Hepatocyte (in vitro differentiated cells): ENCODE results near the gene FGF9. TPM values are rescaled to one million over a fixed set of nuclear protein-coding genes. Genes with fewer than 3 reads are reported as not detected.
A peak's percentile ranks its signal among the peaks of the same experiment; 100 is the strongest.

Source experiments
- DNase-seq: peaks from one replicate; pipeline ENCODE4 v3.0.0-alpha.2; 2016; ENCODE audit warnings: low spot score
- H2AFZ ChIP-seq: fragments of 200-600 bp; sonication (generic); 2 replicates; pipeline ENCODE4 v1.6.0; 2016; ENCODE audit warnings: antibody characterized with exemption, mild to moderate bottlenecking
- H3K27ac ChIP-seq: fragments of 200-600 bp; sonication (generic); 2 replicates; pipeline ENCODE4 v1.5.1; 2016; ENCODE audit warnings: mild to moderate bottlenecking
- H3K27me3 ChIP-seq: fragments of 200-600 bp; sonication (generic); 2 replicates; pipeline ENCODE4 v1.6.1; 2016
- H3K36me3 ChIP-seq: fragments of 200-600 bp; sonication (generic); replicated peaks from 2 replicates; pipeline ENCODE4 v1.5.1; 2016; ENCODE audit warnings: low read depth; ENCODE audit not compliant: insufficient read depth
- H3K4me1 ChIP-seq: fragments of 200-600 bp; sonication (generic); 2 replicates; pipeline ENCODE4 v1.5.1; 2016; ENCODE audit warnings: mild to moderate bottlenecking, moderate library complexity; ENCODE audit not compliant: insufficient read depth
- H3K4me2 ChIP-seq: fragments of 200-600 bp; sonication (generic); 2 replicates; pipeline ENCODE4 v1.6.0; 2016
- H3K4me3 ChIP-seq: fragments of 200-600 bp; sonication (generic); 2 replicates; pipeline ENCODE4 v1.5.1; 2016; ENCODE audit warnings: mild to moderate bottlenecking
- H3K79me2 ChIP-seq: fragments of 200-600 bp; sonication (generic); 2 replicates; pipeline ENCODE4 v1.6.0; 2017; ENCODE audit warnings: mild to moderate bottlenecking
- H3K9me2 ChIP-seq: fragments of 200-600 bp; sonication (generic); replicated peaks from 2 replicates; pipeline ENCODE4 v1.6.0; 2017; ENCODE audit warnings: mild to moderate bottlenecking; ENCODE audit not compliant: insufficient read depth
- H3K9me3 ChIP-seq: fragments of 200-600 bp; sonication (generic); 2 replicates; pipeline ENCODE4 v1.5.1; 2016; ENCODE audit warnings: low read depth, mild to moderate bottlenecking
- H4K20me1 ChIP-seq: fragments of 200-600 bp; sonication (generic); 2 replicates; pipeline ENCODE4 v1.6.0; 2016; ENCODE audit warnings: mild to moderate bottlenecking; ENCODE audit not compliant: insufficient read depth, poor library complexity, severe bottlenecking
- EZH2 ChIP-seq: fragments of 200-600 bp; sonication (generic); IDR thresholded peaks from 2 replicates; pipeline ENCODE4 v1.6.1; 2016; ENCODE audit warnings: antibody characterized with exemption, mild to moderate bottlenecking, borderline replicate concordance
- EZH2phosphoT487 ChIP-seq: fragments of 200-600 bp; sonication (generic); IDR thresholded peaks from one replicate; pipeline ENCODE4 v1.6.1; 2018; ENCODE audit warnings: antibody characterized with exemption, mild to moderate bottlenecking, low read depth, moderate library complexity; ENCODE audit not compliant: unreplicated experiment, severe bottlenecking
- WGBS: methylation state at CpG from one replicate; pipeline ENCODE4 v1.1.6; 2016; ENCODE audit warnings: low lambda C conversion rate; ENCODE audit errors: missing lambda C conversion rate; 5-methylcytosine and 5-hydroxymethylcytosine counted together
- polyA plus RNA-seq: library from polyadenylated mRNA; unstranded; fragments of >200 nt; fragmentation: Nextera tagmentation; extraction: Ambion mirVana; gene quantifications from 2 replicates; pipeline ENCODE4 v1.2.1, GENCODE V29; 2016
- total RNA-seq: library from RNA; depleted of rRNA; stranded (reverse); fragments of >200 nt; gene quantifications from 2 replicates; pipeline ENCODE4 v1.2.3, GENCODE V29; 2014
- TF ChIP-seq, protein P1 (sequence below): fragments of 200-600 bp; sonication (generic); IDR thresholded peaks from 2 replicates; pipeline ENCODE4 v1.5.1; 2016; ENCODE audit warnings: antibody characterized with exemption, mild to moderate bottlenecking; ENCODE audit not compliant: poor library complexity

Gene FGF9
- total and polyA plus RNA-seq, 2 experiments from 2014 or later: 1.6 to 2.0 TPM

DNA sequence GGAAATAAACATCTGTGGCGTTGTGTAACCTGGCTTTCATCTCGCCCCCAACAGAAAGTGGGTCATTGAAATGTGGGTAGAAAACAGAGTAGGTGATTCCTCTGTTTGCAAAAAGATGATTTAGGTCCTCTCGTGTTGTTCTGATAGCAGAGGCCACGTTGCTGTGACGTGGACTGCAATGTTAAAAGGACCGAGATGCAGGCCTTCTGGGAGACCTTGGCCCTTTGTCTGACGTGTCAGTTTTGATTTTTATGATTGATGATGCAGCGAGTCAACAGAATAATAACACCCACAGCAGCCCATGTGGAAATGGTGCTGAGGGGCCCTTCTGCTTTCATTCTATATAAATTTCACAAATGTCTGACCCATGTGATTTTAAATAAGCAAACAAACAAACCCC is 68.9 kb downstream of the FGF9 start:
- 81% methylated on average over 8 of the region's 8 CpGs for WGBS

DNA sequence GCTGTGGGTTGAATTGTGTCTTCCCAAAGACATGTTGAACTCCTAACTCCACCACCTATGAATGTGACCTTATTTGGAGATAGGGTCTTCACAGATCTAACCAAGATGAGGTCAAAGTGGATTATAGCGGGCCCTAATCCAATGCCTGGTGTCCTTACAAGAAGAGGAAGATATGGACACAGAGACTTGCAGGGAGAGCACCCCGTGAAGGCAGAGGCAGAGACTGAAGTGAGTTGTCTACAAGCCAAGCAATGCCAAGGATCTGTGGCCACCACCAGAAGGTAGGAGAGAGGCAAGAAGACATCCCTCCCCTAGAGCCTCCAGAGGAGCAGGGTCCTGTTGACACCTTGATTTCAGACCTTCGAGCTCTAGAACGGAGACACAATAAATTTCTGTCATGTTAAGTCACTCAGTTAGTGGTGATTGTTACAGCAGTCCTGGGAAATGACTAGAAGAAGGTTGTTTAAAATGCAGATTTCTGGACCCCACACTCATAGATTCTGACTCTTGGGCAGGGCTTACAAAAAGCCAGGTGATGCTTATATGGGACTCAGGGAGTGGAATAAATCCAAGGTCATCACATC is 70.6 kb downstream of the FGF9 start:
- Histone ChIP-seq H3K4me2 (no peak overlapping the region), H2AFZ (no peak overlapping the region), H3K27ac (no peak overlapping the region), H3K9me2 (no peaks in the 10 kb centered on the region), H4K20me1 (no peaks in the 10 kb centered on the region), H3K4me1 (peaks cover 8% of the 10 kb centered on the region), H3K36me3 (no peaks in the 10 kb centered on the region), H3K4me3 (no peak overlapping the region), H3K9me3 (no peaks in the 10 kb centered on the region), H3K79me2 (no peaks in the 10 kb centered on the region), H3K27me3 (no peaks in the 10 kb centered on the region)
- TF ChIP-seq, protein P1, sequence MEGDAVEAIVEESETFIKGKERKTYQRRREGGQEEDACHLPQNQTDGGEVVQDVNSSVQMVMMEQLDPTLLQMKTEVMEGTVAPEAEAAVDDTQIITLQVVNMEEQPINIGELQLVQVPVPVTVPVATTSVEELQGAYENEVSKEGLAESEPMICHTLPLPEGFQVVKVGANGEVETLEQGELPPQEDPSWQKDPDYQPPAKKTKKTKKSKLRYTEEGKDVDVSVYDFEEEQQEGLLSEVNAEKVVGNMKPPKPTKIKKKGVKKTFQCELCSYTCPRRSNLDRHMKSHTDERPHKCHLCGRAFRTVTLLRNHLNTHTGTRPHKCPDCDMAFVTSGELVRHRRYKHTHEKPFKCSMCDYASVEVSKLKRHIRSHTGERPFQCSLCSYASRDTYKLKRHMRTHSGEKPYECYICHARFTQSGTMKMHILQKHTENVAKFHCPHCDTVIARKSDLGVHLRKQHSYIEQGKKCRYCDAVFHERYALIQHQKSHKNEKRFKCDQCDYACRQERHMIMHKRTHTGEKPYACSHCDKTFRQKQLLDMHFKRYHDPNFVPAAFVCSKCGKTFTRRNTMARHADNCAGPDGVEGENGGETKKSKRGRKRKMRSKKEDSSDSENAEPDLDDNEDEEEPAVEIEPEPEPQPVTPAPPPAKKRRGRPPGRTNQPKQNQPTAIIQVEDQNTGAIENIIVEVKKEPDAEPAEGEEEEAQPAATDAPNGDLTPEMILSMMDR: no peak
- TF ChIP-seq EZH2 (no peak), EZH2phosphoT487 (no peak)
- 81% methylated on average over 4 of the region's 4 CpGs for WGBS
- DNase-seq: no peak

More for the DNA sequence above, 68.9 kb downstream of the FGF9 start:
- no peak for TF ChIP-seq EZH2phosphoT487
- TF ChIP-seq EZH2: no peak
- TF ChIP-seq, protein P1: no peak
- no peaks in the 10 kb centered on the region for H3K9me3 ChIP-seq
- DNase-seq: no peak
- no peaks in the 10 kb centered on the region for H3K9me2 ChIP-seq
- no peaks in the 10 kb centered on the region for H3K79me2 ChIP-seq
- H3K4me1 ChIP-seq: peaks cover 17% of the 10 kb centered on the region
- H4K20me1 ChIP-seq: no peaks in the 10 kb centered on the region
- no peak overlapping the region for H3K27ac ChIP-seq
- no peaks in the 10 kb centered on the region for H3K36me3 ChIP-seq
- H3K4me2 ChIP-seq: no peak overlapping the region
- no peak overlapping the region for H3K4me3 ChIP-seq
- no peak overlapping the region for H2AFZ ChIP-seq
- no peaks in the 10 kb centered on the region for H3K27me3 ChIP-seq

DNA sequence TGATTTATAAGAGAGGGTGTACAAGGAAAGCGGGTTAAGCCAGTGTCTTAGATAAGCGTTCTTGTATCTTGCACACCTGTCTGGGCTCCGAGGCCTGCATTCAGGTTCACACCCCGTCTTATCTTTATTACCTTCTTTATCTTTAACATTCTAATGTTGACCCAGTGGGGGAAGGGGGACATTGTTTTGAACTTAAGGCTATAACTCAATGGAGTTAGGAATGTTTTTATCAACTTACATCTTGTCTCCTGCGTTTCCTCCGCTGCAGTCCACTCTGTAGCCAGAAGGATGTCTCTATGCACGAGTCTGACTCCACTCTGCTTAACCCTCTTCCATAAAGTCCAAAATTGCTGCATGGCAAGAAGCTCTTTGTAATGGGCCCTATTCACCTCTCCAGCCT is 71.2 kb downstream of the FGF9 start:
- H3K9me2 ChIP-seq: no peaks in the 10 kb centered on the region
- H3K27me3 ChIP-seq: no peaks in the 10 kb centered on the region
- no peaks in the 10 kb centered on the region for H4K20me1 ChIP-seq
- no peaks in the 10 kb centered on the region for H3K9me3 ChIP-seq
- 32% methylated on average over 7 of the region's 7 CpGs for WGBS
- no peak overlapping the region for H3K4me3 ChIP-seq
- TF ChIP-seq, protein P1: no peak
- TF ChIP-seq EZH2phosphoT487 (no peak), EZH2 (no peak)
- H3K4me1 ChIP-seq: peaks cover 7% of the 10 kb centered on the region
- H3K27ac ChIP-seq: peak overlapping the region; percentile 8
- peak; percentile 57 for DNase-seq
- H3K79me2 ChIP-seq: no peaks in the 10 kb centered on the region
- no peaks in the 10 kb centered on the region for H3K36me3 ChIP-seq
- H2AFZ ChIP-seq: no peak overlapping the region
- peak overlapping the region; percentile 50 for H3K4me2 ChIP-seq

DNA sequence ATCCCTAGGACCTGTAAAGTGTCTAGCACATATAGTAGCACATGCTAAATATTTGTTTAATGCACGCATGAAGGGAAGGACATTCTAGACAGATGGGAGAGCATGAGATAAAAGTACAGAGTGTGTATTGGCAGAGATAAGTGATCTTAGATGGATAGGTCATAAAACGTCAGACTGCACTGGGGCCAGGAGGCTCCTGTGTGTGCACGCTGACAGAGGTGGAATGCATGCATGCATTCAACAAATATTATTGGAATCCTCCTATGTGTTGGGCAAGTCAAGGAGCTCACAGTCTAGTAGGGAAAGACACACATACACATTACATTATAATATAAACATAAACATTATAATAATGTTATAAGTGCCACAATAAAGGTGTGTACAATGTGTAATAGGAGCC is 73.3 kb downstream of the FGF9 start:
- 21% methylated on average over 3 of the region's 3 CpGs for WGBS
- TF ChIP-seq EZH2phosphoT487 (no peak), EZH2 (no peak)
- TF ChIP-seq, protein P1: no peak
- Histone ChIP-seq H3K4me2 (no peak overlapping the region), H3K9me2 (no peaks in the 10 kb centered on the region), H3K36me3 (no peaks in the 10 kb centered on the region), H3K27ac (no peak overlapping the region), H3K79me2 (no peaks in the 10 kb centered on the region), H3K4me1 (peaks cover 19% of the 10 kb centered on the region), H3K27me3 (no peaks in the 10 kb centered on the region), H3K4me3 (no peak overlapping the region), H3K9me3 (no peaks in the 10 kb centered on the region), H2AFZ (no peak overlapping the region), H4K20me1 (no peaks in the 10 kb centered on the region)
- DNase-seq: no peak
